K562 (cell line): ENCODE measurements around the gene MEX3D. TPM values are rescaled to one million over a fixed set of nuclear protein-coding genes. Genes with fewer than 3 reads are reported as not detected.
A peak's percentile ranks its signal among the peaks of the same experiment; 100 is the strongest.

Experiments
- LARP7 ChIP-seq: fragments of 450-650 bp; IDR thresholded peaks from 2 replicates; pipeline ENCODE4 v1.6.1; 2016
- MAFF ChIP-seq: IDR thresholded peaks from 2 replicates; pipeline ENCODE4 v1.6.1; 2012; ENCODE audit warnings: low read length, improper control_type of control experiment
- MAFG ChIP-seq: fragments of 450-650 bp; conservative IDR thresholded peaks from 2 replicates; pipeline ENCODE4 v1.6.1; 2016; ENCODE audit warnings: missing genetic modification characterization, missing compliant biosample characterization
- PHF20 ChIP-seq: fragments of 450-650 bp; IDR thresholded peaks from 2 replicates; pipeline ENCODE4 v1.6.1; 2018; ENCODE audit not compliant: partially characterized antibody
- RBM22 ChIP-seq: fragments of 200-400 bp; formaldehyde crosslinking; IDR thresholded peaks from 2 replicates; pipeline ENCODE4 v1.6.1; 2018; ENCODE audit warnings: low read length, low read depth; ENCODE audit not compliant: poor library complexity, severe bottlenecking
- TAF9B ChIP-seq: fragments of 450-650 bp; IDR thresholded peaks from 2 replicates; pipeline ENCODE4 v1.6.1; 2018; ENCODE audit warnings: mild to moderate bottlenecking; ENCODE audit not compliant: partially characterized antibody
- TEAD4 ChIP-seq, 2 experiments: sonication (generic) in 1 of 2; formaldehyde crosslinking in 1 of 2; IDR thresholded peaks; 2 replicates each; pipeline versions ENCODE4 v1.6.1 to v1.8.0; 2012 to 2022; ENCODE audit warnings: borderline replicate concordance in 1 of 2, inconsistent platforms in 1 of 2, low read length in 1 of 2, mild to moderate bottlenecking in 1 of 2, missing genetic modification reagents in 1 of 2
- XRCC4 ChIP-seq: IDR thresholded peaks from one replicate; pipeline ENCODE4 v1.6.1; 2011; ENCODE audit not compliant: insufficient read depth, insufficient read length; ENCODE audit errors: extremely low read depth
- ZEB2 ChIP-seq: fragments of 450-650 bp; IDR thresholded peaks from 2 replicates; pipeline ENCODE4 v1.6.1; 2016
- ZKSCAN1 ChIP-seq: fragments of 150-350 bp; IDR thresholded peaks from 2 replicates; pipeline ENCODE4 v1.6.1; 2016; ENCODE audit warnings: low read depth, low read length
- ZKSCAN8 ChIP-seq: fragments of 200-800 bp; sonication (Bioruptor generic); IDR thresholded peaks from 2 replicates; pipeline ENCODE4 v1.6.1; 2016; ENCODE audit warnings: missing genetic modification characterization, missing compliant biosample characterization
- ZNF140 ChIP-seq: fragments of 250-450 bp; sonication (Bioruptor Pico); IDR thresholded peaks from 2 replicates; pipeline ENCODE4 v1.8.0; 2021; ENCODE audit warnings: moderate library complexity, mild to moderate bottlenecking, inconsistent platforms
- ZNF551 ChIP-seq: fragments of 250-450 bp; sonication (Bioruptor Pico); IDR thresholded peaks from 2 replicates; pipeline ENCODE4 v1.5.0; 2021; ENCODE audit warnings: mild to moderate bottlenecking, moderate library complexity
- ZNF780A ChIP-seq: fragments of 250-450 bp; sonication (Bioruptor Pico); IDR thresholded peaks from 2 replicates; pipeline ENCODE4 v1.5.0; 2021; ENCODE audit warnings: mild to moderate bottlenecking
- polyA plus RNA-seq, 8 experiments: library from polyadenylated mRNA; depleted of rRNA in 4 of 8; stranded (reverse) in 5 of 8; unstranded in 3 of 8; fragments of >200 nt; fragmentation: Nextera tagmentation in 2 of 8; fragmentation: Illumina TruSeq in 1 of 8; extraction: Ambion mirVana in 2 of 8; extraction: Trizol in 1 of 8; gene quantifications; 2 replicates each; pipeline versions ENCODE4 v1.2.1 to v1.2.3, GENCODE V29; 2011 to 2014; ENCODE audit warnings: inconsistent platforms in 1 of 8, missing spikeins in 1 of 8
- total RNA-seq, 7 experiments: library from RNA; depleted of rRNA in 6 of 7; stranded (reverse); fragments of >200 nt in 6 of 7; fragmentation: Illumina TruSeq in 2 of 7; extraction: Trizol in 2 of 7; gene quantifications; 2 replicates each; pipeline versions ENCODE4 v1.2.1 to v1.2.3, GENCODE V29; 2011 to 2021; ENCODE audit warnings: low replicate concordance in 1 of 7
- TF ChIP-seq, protein P1 (sequence below): fragments of 250-450 bp; sonication (Bioruptor Pico); IDR thresholded peaks from 2 replicates; pipeline ENCODE4 v1.4.0; 2020
- TF ChIP-seq, protein P2 (sequence below): fragments of 450-650 bp; IDR thresholded peaks from one replicate; pipeline ENCODE4 v1.6.1; 2018; ENCODE audit warnings: mild to moderate bottlenecking, moderate library complexity; ENCODE audit not compliant: partially characterized antibody
- TF ChIP-seq, protein P3 (sequence below): fragments of 450-650 bp; IDR thresholded peaks from 2 replicates; pipeline ENCODE4 v1.6.1; 2018; ENCODE audit warnings: mild to moderate bottlenecking, low read depth; ENCODE audit not compliant: partially characterized antibody
- TF ChIP-seq, protein P4 (sequence below): IDR thresholded peaks from 2 replicates; pipeline ENCODE4 v1.6.1; 2016; ENCODE audit warnings: missing genetic modification characterization, missing compliant biosample characterization

MEX3D gene
- total and polyA plus RNA-seq, 9 of the 15 experiments (the other 6 are each of a cell fraction or from before 2014, with no cell fraction given), result 1.7 to 39.3 (median 5.7) TPM

- TF ChIP-seq ZNF780A (CRISPR knock-in tag) (no peak), ZKSCAN8 (CRISPR knock-in tag) (no peak), ZEB2 (no peak), TAF9B (no peak), TEAD4 (IDR thresholded peaks at IDR 0.05; ENCODE audit: low read length) (no peak; the same call in 1 of the 2 replicates), TEAD4 (CRISPR knock-in tag; IDR thresholded peaks at IDR 0.05; ENCODE audit: borderline replicate concordance) (no peak), LARP7 (no peak), RBM22 (no peak), PHF20 (no peak), ZKSCAN1 (peak; percentile 96), MAFF (no peak), MAFG (tag) (no peak), ZNF551 (CRISPR knock-in tag) (no peak), ZNF140 (CRISPR knock-in tag) (no peak), XRCC4 (no peak)
- TF ChIP-seq, protein P1, sequence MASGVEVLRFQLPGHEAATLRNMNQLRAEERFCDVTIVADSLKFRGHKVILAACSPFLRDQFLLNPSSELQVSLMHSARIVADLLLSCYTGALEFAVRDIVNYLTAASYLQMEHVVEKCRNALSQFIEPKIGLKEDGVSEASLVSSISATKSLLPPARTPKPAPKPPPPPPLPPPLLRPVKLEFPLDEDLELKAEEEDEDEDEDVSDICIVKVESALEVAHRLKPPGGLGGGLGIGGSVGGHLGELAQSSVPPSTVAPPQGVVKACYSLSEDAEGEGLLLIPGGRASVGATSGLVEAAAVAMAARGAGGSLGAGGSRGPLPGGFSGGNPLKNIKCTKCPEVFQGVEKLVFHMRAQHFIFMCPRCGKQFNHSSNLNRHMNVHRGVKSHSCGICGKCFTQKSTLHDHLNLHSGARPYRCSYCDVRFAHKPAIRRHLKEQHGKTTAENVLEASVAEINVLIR (CRISPR knock-in tag), result no peak
- TF ChIP-seq, protein P2, sequence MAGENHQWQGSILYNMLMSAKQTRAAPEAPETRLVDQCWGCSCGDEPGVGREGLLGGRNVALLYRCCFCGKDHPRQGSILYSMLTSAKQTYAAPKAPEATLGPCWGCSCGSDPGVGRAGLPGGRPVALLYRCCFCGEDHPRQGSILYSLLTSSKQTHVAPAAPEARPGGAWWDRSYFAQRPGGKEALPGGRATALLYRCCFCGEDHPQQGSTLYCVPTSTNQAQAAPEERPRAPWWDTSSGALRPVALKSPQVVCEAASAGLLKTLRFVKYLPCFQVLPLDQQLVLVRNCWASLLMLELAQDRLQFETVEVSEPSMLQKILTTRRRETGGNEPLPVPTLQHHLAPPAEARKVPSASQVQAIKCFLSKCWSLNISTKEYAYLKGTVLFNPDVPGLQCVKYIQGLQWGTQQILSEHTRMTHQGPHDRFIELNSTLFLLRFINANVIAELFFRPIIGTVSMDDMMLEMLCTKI, result no peak
- TF ChIP-seq, protein P3, sequence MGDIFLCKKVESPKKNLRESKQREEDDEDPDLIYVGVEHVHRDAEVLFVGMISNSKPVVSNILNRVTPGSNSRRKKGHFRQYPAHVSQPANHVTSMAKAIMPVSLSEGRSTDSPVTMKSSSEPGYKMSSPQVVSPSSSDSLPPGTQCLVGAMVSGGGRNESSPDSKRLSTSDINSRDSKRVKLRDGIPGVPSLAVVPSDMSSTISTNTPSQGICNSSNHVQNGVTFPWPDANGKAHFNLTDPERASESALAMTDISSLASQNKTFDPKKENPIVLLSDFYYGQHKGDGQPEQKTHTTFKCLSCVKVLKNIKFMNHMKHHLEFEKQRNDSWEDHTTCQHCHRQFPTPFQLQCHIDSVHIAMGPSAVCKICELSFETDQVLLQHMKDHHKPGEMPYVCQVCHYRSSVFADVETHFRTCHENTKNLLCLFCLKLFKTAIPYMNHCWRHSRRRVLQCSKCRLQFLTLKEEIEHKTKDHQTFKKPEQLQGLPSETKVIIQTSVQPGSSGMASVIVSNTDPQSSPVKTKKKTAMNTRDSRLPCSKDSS, result no peak
- TF ChIP-seq, protein P4, sequence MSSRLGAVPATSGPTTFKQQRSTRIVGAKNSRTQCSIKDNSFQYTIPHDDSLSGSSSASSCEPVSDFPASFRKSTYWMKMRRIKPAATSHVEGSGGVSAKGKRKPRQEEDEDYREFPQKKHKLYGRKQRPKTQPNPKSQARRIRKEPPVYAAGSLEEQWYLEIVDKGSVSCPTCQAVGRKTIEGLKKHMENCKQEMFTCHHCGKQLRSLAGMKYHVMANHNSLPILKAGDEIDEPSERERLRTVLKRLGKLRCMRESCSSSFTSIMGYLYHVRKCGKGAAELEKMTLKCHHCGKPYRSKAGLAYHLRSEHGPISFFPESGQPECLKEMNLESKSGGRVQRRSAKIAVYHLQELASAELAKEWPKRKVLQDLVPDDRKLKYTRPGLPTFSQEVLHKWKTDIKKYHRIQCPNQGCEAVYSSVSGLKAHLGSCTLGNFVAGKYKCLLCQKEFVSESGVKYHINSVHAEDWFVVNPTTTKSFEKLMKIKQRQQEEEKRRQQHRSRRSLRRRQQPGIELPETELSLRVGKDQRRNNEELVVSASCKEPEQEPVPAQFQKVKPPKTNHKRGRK (tag), result no peak
These were observed 54.4 kb downstream of the MEX3D start (continued) for GRCh38 chr19:1513499-1514294.
